Mesenchymal stem cell (in vitro differentiated cells and primary cell): ENCODE data around the gene HSPB2.
A peak's percentile ranks its signal among the peaks of the same experiment; 100 is the strongest.

Source experiments
- DNase-seq: peaks from one replicate; pipeline ENCODE4 v3.0.0-alpha.2; 2013
- H2AFZ ChIP-seq: one replicate; pipeline ENCODE4 v1.6.1; 2013; ENCODE audit warnings: low read depth, mild to moderate bottlenecking, control low read depth, inconsistent platforms, low read length, moderate library complexity
- H2AK5ac ChIP-seq: 2 replicates; pipeline ENCODE4 v1.6.1; 2013; ENCODE audit warnings: low read length, moderate library complexity, mild to moderate bottlenecking, inconsistent platforms; ENCODE audit not compliant: severe bottlenecking
- H2BK120ac ChIP-seq: one replicate; pipeline ENCODE4 v1.6.1; 2013; ENCODE audit warnings: low read depth, mild to moderate bottlenecking, inconsistent platforms, low read length, moderate library complexity
- H2BK12ac ChIP-seq, 2 experiments: one replicate each; pipeline ENCODE4 v1.6.1; 2013; ENCODE audit warnings: inconsistent platforms in 2 of 2, low read length in 2 of 2, mild to moderate bottlenecking in 2 of 2, moderate library complexity in 2 of 2, control low read depth in 1 of 2
- H2BK15ac ChIP-seq: one replicate; pipeline ENCODE4 v1.6.1; 2013; ENCODE audit warnings: mild to moderate bottlenecking, low read depth, inconsistent platforms; ENCODE audit not compliant: poor library complexity, severe bottlenecking
- H2BK5ac ChIP-seq: 2 replicates; pipeline ENCODE4 v1.6.1; 2013; ENCODE audit warnings: low read depth, mild to moderate bottlenecking, low read length, control low read depth, inconsistent platforms; ENCODE audit not compliant: poor library complexity, severe bottlenecking
- H3K14ac ChIP-seq, 2 experiments: one replicate each; pipeline ENCODE4 v1.6.1; 2013; ENCODE audit warnings: inconsistent platforms in 2 of 2, low read length in 2 of 2, control low read depth in 1 of 2, mild to moderate bottlenecking in 1 of 2, moderate library complexity in 1 of 2
- H3K18ac ChIP-seq, 2 experiments: one replicate each; pipeline ENCODE4 v1.6.1; 2013; ENCODE audit warnings: inconsistent platforms in 2 of 2, low read length in 2 of 2, control low read depth in 1 of 2, low read depth in 1 of 2, mild to moderate bottlenecking in 1 of 2
- H3K23ac ChIP-seq, 2 experiments: one replicate each; pipeline ENCODE4 v1.6.1; 2013; ENCODE audit warnings: inconsistent platforms in 2 of 2, low read length in 2 of 2, mild to moderate bottlenecking in 2 of 2, moderate library complexity in 2 of 2, control low read depth in 1 of 2
- H3K27ac ChIP-seq: 2 replicates; pipeline ENCODE4 v1.5.1; 2013; ENCODE audit warnings: mild to moderate bottlenecking, moderate library complexity, low read length, control low read depth, inconsistent platforms; ENCODE audit not compliant: poor library complexity, severe bottlenecking
- H3K27me3 ChIP-seq, 2 experiments: 2 replicates each; pipeline versions ENCODE4 v1.6.1 to v1.7.0; 2013; ENCODE audit warnings: low read length in 2 of 2, mild to moderate bottlenecking in 2 of 2, moderate library complexity in 2 of 2, control low read depth in 1 of 2, inconsistent platforms in 1 of 2; ENCODE audit not compliant: control insufficient read depth in 1 of 2, insufficient read depth in 1 of 2
- H3K36me3 ChIP-seq, 2 experiments: 2 replicates each; pipeline versions ENCODE4 v1.6.1 to v1.7.0; 2013; ENCODE audit warnings: low read length in 2 of 2, control low read depth in 1 of 2, inconsistent platforms in 1 of 2, low read depth in 1 of 2, mild to moderate bottlenecking in 1 of 2; ENCODE audit not compliant: insufficient read depth in 2 of 2, control insufficient read depth in 1 of 2
- H3K4ac ChIP-seq, 2 experiments: one replicate each; pipeline ENCODE4 v1.6.1; 2013; ENCODE audit warnings: inconsistent platforms in 2 of 2, low read length in 2 of 2, mild to moderate bottlenecking in 2 of 2, moderate library complexity in 2 of 2, control low read depth in 1 of 2, low read depth in 1 of 2
- H3K4me1 ChIP-seq: 2 replicates; pipeline ENCODE4 v1.6.1; 2013; ENCODE audit warnings: low read depth, low read length, control low read depth; ENCODE audit not compliant: control insufficient read depth, insufficient read depth
- H3K4me2 ChIP-seq: 2 replicates; pipeline ENCODE4 v1.6.1; 2013; ENCODE audit warnings: low read length, mild to moderate bottlenecking, inconsistent platforms; ENCODE audit not compliant: poor library complexity, severe bottlenecking
- H3K4me3 ChIP-seq, 2 experiments: 2 replicates each; pipeline versions ENCODE4 v1.5.1 to v1.7.0; 2013; ENCODE audit warnings: low read length in 2 of 2, mild to moderate bottlenecking in 2 of 2, control low read depth in 1 of 2, low read depth in 1 of 2; ENCODE audit not compliant: insufficient read depth in 1 of 2
- H3K79me1 ChIP-seq: replicated peaks from 2 replicates; pipeline ENCODE4 v1.6.1; 2013; ENCODE audit warnings: mild to moderate bottlenecking, control low read depth, low read length, inconsistent platforms; ENCODE audit not compliant: poor library complexity, severe bottlenecking
- H3K9ac ChIP-seq: 2 replicates; pipeline ENCODE4 v1.7.0; 2013; ENCODE audit warnings: mild to moderate bottlenecking, low read length, moderate library complexity
- H3K9me3 ChIP-seq: 2 replicates; pipeline ENCODE4 v1.7.0; 2013; ENCODE audit warnings: mild to moderate bottlenecking, low read length; ENCODE audit not compliant: control insufficient read depth
- H4K8ac ChIP-seq: one replicate; pipeline ENCODE4 v1.6.1; 2013; ENCODE audit warnings: inconsistent platforms, mild to moderate bottlenecking, low read length, moderate library complexity
- H4K91ac ChIP-seq: one replicate; pipeline ENCODE4 v1.6.1; 2013; ENCODE audit warnings: mild to moderate bottlenecking, low read length, inconsistent platforms
- WGBS: methylation state at CpG from one replicate; pipeline ENCODE4 v1.1.7; 2013; ENCODE audit warnings: mixed read lengths; 5-methylcytosine and 5-hydroxymethylcytosine counted together

HSPB2 gene

DNA sequence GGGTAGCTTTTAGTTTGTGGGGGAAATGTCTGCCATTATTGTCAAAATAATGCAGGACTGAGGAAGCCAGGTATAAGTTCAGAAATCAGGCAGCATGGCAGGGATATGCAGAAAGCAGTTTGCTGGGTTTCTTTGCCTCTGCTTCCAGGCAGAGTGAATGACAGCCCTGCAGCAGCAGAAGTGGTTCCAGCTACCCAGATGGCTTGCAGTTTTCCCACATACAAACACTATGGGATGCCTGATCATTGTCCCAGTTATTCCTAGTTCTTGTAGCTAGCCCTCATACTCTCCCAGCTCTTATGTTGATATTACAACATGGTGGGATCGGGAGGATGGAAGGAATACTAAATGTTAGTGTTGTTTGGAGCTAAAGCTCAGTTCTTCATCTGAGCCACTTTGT lies 21.8 kb downstream of the HSPB2 start:
- Histone ChIP-seq H3K14ac (no peak overlapping the region), H2BK5ac (no peak overlapping the region), H3K9me3 (no peaks in the 10 kb centered on the region), H3K4ac (peak overlapping the region in 1 of 2 experiments; percentile 86), H3K27me3 (no peaks in the 10 kb centered on the region), H3K27ac (peak overlapping the region; percentile 36), H3K36me3 (no peaks in the 10 kb centered on the region), H3K18ac (no peak overlapping the region), H3K9ac (peak overlapping the region; percentile 77), H2BK120ac (no peak overlapping the region), H3K23ac (no peak overlapping the region), H3K4me3 (no peak overlapping the region), H3K79me1 (peaks cover 1% of the 10 kb centered on the region), H2BK15ac (no peak overlapping the region), H2BK12ac (peak overlapping the region in 1 of 2 experiments; percentile 46), H4K8ac (peak overlapping the region; percentile 36), H3K4me1 (peaks cover 22% of the 10 kb centered on the region), H3K4me2 (no peak overlapping the region), H2AK5ac (peak overlapping the region; percentile 72), H4K91ac (no peak overlapping the region), H2AFZ (no peak overlapping the region)
- DNase-seq = no peak
- WGBS = 100% methylated on average over 1 of the region's 1 CpG

DNA sequence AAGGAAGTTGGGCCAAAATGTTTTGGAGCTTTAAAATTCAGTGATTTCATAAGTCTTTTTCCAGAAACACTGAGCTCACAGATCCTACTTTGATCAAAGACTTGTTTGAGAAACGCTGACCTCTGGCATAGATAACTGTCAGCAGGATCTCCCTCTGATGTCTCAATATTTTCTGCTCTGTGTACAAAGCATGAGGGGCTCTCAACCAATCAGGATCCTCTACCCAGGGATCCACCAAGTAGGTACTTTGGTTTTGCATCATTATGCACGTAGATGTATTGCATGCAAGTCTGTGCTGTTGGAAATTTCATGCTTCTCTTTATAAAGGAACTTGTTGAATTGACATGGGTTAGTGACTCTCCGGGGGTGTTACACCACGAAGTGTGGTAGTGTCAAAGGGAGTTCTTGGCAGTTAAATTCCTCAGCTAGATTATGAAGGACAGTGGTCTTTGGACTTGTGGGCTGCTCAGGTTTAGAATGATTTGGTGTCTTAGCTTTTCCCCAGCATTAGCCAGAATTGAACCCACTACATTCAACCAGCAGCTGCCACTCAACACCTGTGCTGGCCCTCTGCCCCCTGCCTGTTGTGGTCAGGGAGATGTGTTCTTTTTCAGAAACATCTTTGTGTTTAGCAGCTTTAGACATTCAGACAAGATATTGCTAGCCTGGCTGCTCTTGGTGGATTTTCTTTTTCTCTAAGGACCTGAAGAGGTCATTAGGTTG lies 22.9 kb downstream of the HSPB2 start:
- H3K4me1 ChIP-seq = peaks cover 22% of the 10 kb centered on the region
- H3K4ac ChIP-seq = no peak overlapping the region
- H3K14ac ChIP-seq = no peak overlapping the region
- no peak overlapping the region for H2BK5ac ChIP-seq
- no peak overlapping the region for H2BK15ac ChIP-seq
- H3K9me3 ChIP-seq = no peaks in the 10 kb centered on the region
- H2AK5ac ChIP-seq = no peak overlapping the region
- H2AFZ ChIP-seq = no peak overlapping the region
- H3K9ac ChIP-seq = peak overlapping the region; percentile 77
- WGBS = 69% methylated on average over 4 of the region's 4 CpGs
- H2BK12ac ChIP-seq = peak overlapping the region in 1 of 2 experiments; percentile 0
- no peaks in the 10 kb centered on the region for H3K36me3 ChIP-seq
- H3K27ac ChIP-seq = no peak overlapping the region
- peak; percentile 61 for DNase-seq
- H3K79me1 ChIP-seq = peaks cover 1% of the 10 kb centered on the region
- H2BK120ac ChIP-seq = no peak overlapping the region
- peak overlapping the region in 1 of 2 experiments; percentile 81 for H3K4me3 ChIP-seq
- no peak overlapping the region for H4K91ac ChIP-seq
- H3K23ac ChIP-seq = no peak overlapping the region
- H4K8ac ChIP-seq = no peak overlapping the region
- H3K27me3 ChIP-seq = no peaks in the 10 kb centered on the region
- H3K18ac ChIP-seq = no peak overlapping the region
- no peak overlapping the region for H3K4me2 ChIP-seq

DNA sequence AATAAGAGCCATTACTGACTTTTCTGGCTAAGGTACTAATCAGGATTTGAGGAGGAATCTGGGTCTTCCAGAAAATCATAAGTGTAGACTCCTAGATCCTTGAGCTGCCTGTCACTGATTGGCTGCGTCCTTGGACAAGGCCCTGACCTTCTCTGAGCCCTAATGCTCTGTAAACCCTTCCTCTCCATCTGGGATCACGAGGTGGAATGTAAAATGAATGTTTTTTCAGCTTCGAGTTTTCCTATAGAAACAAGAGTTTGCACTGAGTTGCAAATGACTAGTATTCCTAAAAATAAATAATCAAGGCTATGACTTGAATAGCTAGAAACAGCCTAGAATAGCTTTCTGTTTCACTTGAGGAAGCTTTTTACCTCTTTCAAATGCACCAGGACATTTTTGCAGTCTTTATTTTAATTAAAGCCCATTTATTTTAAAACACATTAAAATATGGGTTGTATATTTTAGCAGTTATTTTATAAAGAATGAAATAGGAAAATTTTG lies 23.6 kb downstream of the HSPB2 start:
- no peak overlapping the region for H2AFZ ChIP-seq
- no peak overlapping the region for H2BK15ac ChIP-seq
- H3K36me3 ChIP-seq = no peaks in the 10 kb centered on the region
- H3K27ac ChIP-seq = no peak overlapping the region
- H2BK120ac ChIP-seq = no peak overlapping the region
- H3K27me3 ChIP-seq = no peaks in the 10 kb centered on the region
- peaks cover 23% of the 10 kb centered on the region for H3K4me1 ChIP-seq
- H3K9ac ChIP-seq = peak overlapping the region; percentile 77
- peak overlapping the region in 1 of 2 experiments; percentile 10 for H2BK12ac ChIP-seq
- H3K23ac ChIP-seq = no peak overlapping the region
- no peak overlapping the region for H3K18ac ChIP-seq
- H2BK5ac ChIP-seq = no peak overlapping the region
- H3K14ac ChIP-seq = no peak overlapping the region
- H2AK5ac ChIP-seq = no peak overlapping the region
- DNase-seq = peak; percentile 49
- peak overlapping the region in 1 of 2 experiments; percentile 81 for H3K4me3 ChIP-seq
- 100% methylated on average over 1 of the region's 3 CpGs for WGBS
- H3K4ac ChIP-seq = peak overlapping the region in 1 of 2 experiments; percentile 17
- no peak overlapping the region for H4K91ac ChIP-seq
- H3K9me3 ChIP-seq = no peaks in the 10 kb centered on the region
- no peak overlapping the region for H4K8ac ChIP-seq
- H3K79me1 ChIP-seq = peaks cover 6% of the 10 kb centered on the region
- H3K4me2 ChIP-seq = no peak overlapping the region

DNA sequence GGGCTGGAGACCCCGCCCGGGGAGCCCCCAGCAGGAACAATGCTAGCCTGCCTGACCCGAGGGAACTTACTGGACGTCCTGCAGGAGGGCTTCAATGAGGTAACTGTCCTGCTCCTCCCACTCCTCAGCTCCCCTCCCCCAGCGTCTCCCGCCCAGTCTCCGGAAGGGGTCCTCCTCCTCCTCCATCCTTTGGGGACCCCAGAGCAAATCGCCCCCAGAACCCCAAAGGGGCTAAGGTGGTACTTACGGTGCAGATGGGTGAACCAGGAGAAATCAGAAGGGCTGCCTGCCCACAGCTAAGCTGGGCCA lies 24.9 kb downstream of the HSPB2 start:
- WGBS = 4% methylated on average over 9 of the region's 9 CpGs

More for the DNA sequence above, 24.9 kb downstream of the HSPB2 start:
- H3K9me3 ChIP-seq = no peaks in the 10 kb centered on the region
- no peaks in the 10 kb centered on the region for H3K36me3 ChIP-seq
- H3K4me2 ChIP-seq = peak overlapping the region; percentile 64
- H2BK15ac ChIP-seq = peak overlapping the region; percentile 83
- no peaks in the 10 kb centered on the region for H3K27me3 ChIP-seq
- peak overlapping the region in 1 of 2 experiments; percentile 79 for H3K14ac ChIP-seq
- peak overlapping the region; percentile 81 for H3K4me3 ChIP-seq
- H3K4ac ChIP-seq = peak overlapping the region; percentile 59 to 81
- H2AK5ac ChIP-seq = peak overlapping the region; percentile 28
- no peak for DNase-seq
- peak overlapping the region; percentile 52 to 92 for H3K18ac ChIP-seq
- peak overlapping the region; percentile 46 for H3K27ac ChIP-seq
- no peak overlapping the region for H3K23ac ChIP-seq
- peak overlapping the region; percentile 71 for H2BK120ac ChIP-seq
- H2BK12ac ChIP-seq = peak overlapping the region; percentile 72 to 83
- peak overlapping the region; percentile 74 for H2BK5ac ChIP-seq
- H2AFZ ChIP-seq = peak overlapping the region; percentile 100
- peaks cover 23% of the 10 kb centered on the region for H3K4me1 ChIP-seq
- peaks cover 14% of the 10 kb centered on the region for H3K79me1 ChIP-seq
- H4K8ac ChIP-seq = peak overlapping the region; percentile 76
- H4K91ac ChIP-seq = peak overlapping the region; percentile 92
- peak overlapping the region; percentile 77 for H3K9ac ChIP-seq
